Heart left ventricle (tissue), 13 donors: ENCODE data around the gene GNAQ.

ENCODE experiments used
- CTCF ChIP-seq, 12 donors: fragments of 200-600 bp; sonication (generic) in 4 of 12; IDR thresholded peaks; one replicate each; pipeline versions ENCODE4 v1.5.0 to v1.8.0; 2018 to 2022; ENCODE audit warnings: antibody characterized with exemption in 12 of 12, mild to moderate bottlenecking in 5 of 12
- POLR2A ChIP-seq, 2 donors: fragments of 450-650 bp; IDR thresholded peaks; one replicate each; pipeline ENCODE4 v1.6.1; 2017; ENCODE audit warnings: antibody characterized with exemption in 2 of 2, mild to moderate bottlenecking in 2 of 2, moderate library complexity in 2 of 2
- donor health status: ischemic (EF 13 %, LVEDD 7.1; RV severe dilation, severe dysfunction).
- donor health status: DM: no; HTN: yes; CAD: no.
- donor health status: DM: no; HTN: no; CAD: no.
- donor health status: ischemic (EF 25% LVEDD 6.9; RV normal size, moderate dysfunction).
- donor health status: ischemic (EF 25% LVEDD 5.7; RV mildly dilated, moderate dysfunction).
- donor health status: ischemic (EF 35%, LVEDD 5.7; RV mildly dilated, moderate dysfunction).
- donor health status: nonischemic (EF 11% LVEDD 7.7; RV severe dilation, severe dysfunction).
- donor health status: DM: yes; HTN: yes; CAD: no.
- donor health status: PGD.
- donor health status: ischemic (EF 29% LVEDD 5.4; RV normal size, mild dysfunction).
- donor health status: nonischemic (EF 23%, LVEDD 6.1; RV moderate dilation, normal function).

- TF ChIP-seq CTCF (IDR thresholded peaks at IDR 0.05) (no peak), POLR2A (IDR thresholded peaks at IDR 0.05) (no peak)
Observed at GRCh38 chr9:78015241-78015640, 16.4 kb downstream of the GNAQ start.
